Astrocyte (in vitro differentiated cells and primary cell): Measurements from ENCODE around the gene CNN2. TPM values are rescaled to one million over a fixed set of nuclear protein-coding genes. Genes with fewer than 3 reads are reported as not detected.
A peak's percentile ranks its signal among the peaks of the same experiment; 100 is the strongest.

Experiments
- DNase-seq: peaks from one replicate; pipeline ENCODE4 v3.0.0-alpha.2; 2010; ENCODE audit warnings: low read depth
- FAIRE-seq: peaks from 2 replicates; lab custom pipeline; 2011; peaks lifted over from hg19 to GRCh38; lab: Jason Lieb, UNC
- H2AFZ ChIP-seq: 2 replicates; pipeline ENCODE4 v1.6.0; 2012; ENCODE audit warnings: low read depth, low read length, inconsistent platforms
- H3K27ac ChIP-seq: 2 replicates; pipeline ENCODE4 v1.5.1; 2011; ENCODE audit warnings: low read depth, low read length, inconsistent platforms
- H3K27me3 ChIP-seq: 2 replicates; pipeline ENCODE4 v1.6.0; 2011; ENCODE audit warnings: low read length, inconsistent platforms; ENCODE audit not compliant: insufficient read depth
- H3K36me3 ChIP-seq: 2 replicates; pipeline ENCODE4 v1.5.1; 2011; ENCODE audit warnings: low read length, inconsistent platforms; ENCODE audit not compliant: insufficient read depth
- H3K4me1 ChIP-seq: 2 replicates; pipeline ENCODE4 v1.5.1; 2011; ENCODE audit warnings: low read length, inconsistent platforms; ENCODE audit not compliant: insufficient read depth
- H3K4me2 ChIP-seq: 2 replicates; pipeline ENCODE4 v1.6.0; 2012; ENCODE audit warnings: low read length, inconsistent platforms
- H3K4me3 ChIP-seq: 2 replicates; pipeline ENCODE4 v1.5.1; 2011; ENCODE audit warnings: low read depth, mild to moderate bottlenecking, low read length, inconsistent platforms; ENCODE audit not compliant: insufficient read depth
- H3K79me2 ChIP-seq: 2 replicates; pipeline ENCODE4 v1.6.0; 2012; ENCODE audit warnings: mild to moderate bottlenecking, low read length, inconsistent platforms; ENCODE audit not compliant: insufficient read depth
- H3K9ac ChIP-seq: 2 replicates; pipeline ENCODE4 v1.6.0; 2012; ENCODE audit warnings: mild to moderate bottlenecking, low read length, inconsistent platforms
- H3K9me3 ChIP-seq: 2 replicates; pipeline ENCODE4 v1.5.1; 2012; ENCODE audit warnings: low read depth, mild to moderate bottlenecking, low read length, inconsistent platforms; ENCODE audit not compliant: insufficient read depth
- H4K20me1 ChIP-seq: 2 replicates; pipeline ENCODE4 v1.6.0; 2012; ENCODE audit warnings: low read length, inconsistent platforms; ENCODE audit not compliant: insufficient read depth
- H3K27ac Mint-ChIP-seq: one replicate; pipeline ENCODE4 v1.8.0; 2021; ENCODE audit warnings: mild to moderate bottlenecking, mixed read lengths; ENCODE audit not compliant: unreplicated experiment
- H3K27me3 Mint-ChIP-seq: one replicate; pipeline ENCODE4 v1.8.0; 2021; ENCODE audit warnings: low read depth, mixed read lengths; ENCODE audit not compliant: unreplicated experiment
- H3K36me3 Mint-ChIP-seq: one replicate; pipeline ENCODE4 v1.8.0; 2021; ENCODE audit warnings: low read depth, mixed read lengths; ENCODE audit not compliant: unreplicated experiment
- H3K4me1 Mint-ChIP-seq: one replicate; pipeline ENCODE4 v1.8.0; 2021; ENCODE audit warnings: low read depth, mixed read lengths; ENCODE audit not compliant: unreplicated experiment
- H3K4me3 Mint-ChIP-seq: one replicate; pipeline ENCODE4 v1.8.0; 2021; ENCODE audit warnings: mild to moderate bottlenecking, moderate library complexity, mixed read lengths; ENCODE audit not compliant: unreplicated experiment
- H3K9me3 Mint-ChIP-seq: one replicate; pipeline ENCODE4 v1.8.0; 2021; ENCODE audit warnings: mild to moderate bottlenecking, mixed read lengths; ENCODE audit not compliant: unreplicated experiment
- EZH2 ChIP-seq: IDR thresholded peaks from 2 replicates; pipeline ENCODE4 v1.6.1; 2012; ENCODE audit warnings: mild to moderate bottlenecking, low read length, inconsistent platforms; ENCODE audit not compliant: insufficient read depth
- total RNA-seq: library from RNA; stranded (reverse); gene quantifications from 2 replicates; pipeline ENCODE4 v1.2.1, GENCODE V29; 2021
- TF ChIP-seq, protein P1 (sequence below): IDR thresholded peaks from 2 replicates; pipeline ENCODE4 v1.5.1; 2011; ENCODE audit warnings: low read depth, mild to moderate bottlenecking, inconsistent platforms, low read length, moderate library complexity; ENCODE audit not compliant: insufficient read depth

Gene CNN2
- total RNA-seq, 1 donor from 2014 or later: 819 TPM

DNA sequence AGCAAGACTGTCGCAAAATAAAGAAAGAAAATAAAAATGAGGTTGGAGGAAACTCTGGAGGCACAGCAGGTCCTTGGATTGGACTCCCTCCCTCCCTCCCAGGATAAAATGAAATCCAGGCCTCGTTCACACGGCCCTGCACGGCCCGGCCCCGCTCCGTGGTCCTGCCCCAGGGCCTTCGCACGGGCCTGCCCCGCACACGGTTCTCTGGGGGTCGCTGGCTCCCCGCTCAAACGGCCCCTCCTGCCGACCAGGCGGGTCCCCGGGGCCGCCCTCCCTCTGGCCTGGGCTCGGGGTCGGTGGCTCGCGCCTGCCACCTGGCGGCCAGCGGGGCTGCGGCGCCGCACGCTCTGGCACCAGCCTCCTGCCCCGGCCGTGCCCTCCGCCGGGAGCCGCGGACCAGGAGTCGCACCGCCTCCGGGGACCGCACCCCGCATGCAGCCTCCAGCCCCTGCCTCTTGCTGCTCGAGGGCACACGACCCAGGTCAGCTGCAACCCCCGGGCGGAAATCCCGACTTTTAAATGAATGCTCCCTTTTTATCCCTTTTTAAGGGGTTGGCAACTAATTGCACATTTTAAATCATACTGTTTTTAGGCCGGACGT is 43.7 kb upstream of the CNN2 start:
- Histone ChIP-seq H3K4me1 (peaks cover 18% of the 10 kb centered on the region), H3K9me3 (no peaks in the 10 kb centered on the region), H3K27ac (no peak overlapping the region), H2AFZ (peak overlapping the region; percentile 66), H3K79me2 (peaks cover 15% of the 10 kb centered on the region), H4K20me1 (peaks cover 11% of the 10 kb centered on the region), H3K9ac (no peak overlapping the region), H3K4me2 (peak overlapping the region; percentile 83), H3K36me3 (no peaks in the 10 kb centered on the region), H3K4me3 (peak overlapping the region; percentile 37), H3K27me3 (no peaks in the 10 kb centered on the region)
- no peak for DNase-seq
- FAIRE-seq: no peak
- Mint-ChIP-seq H3K27me3 (no peaks in the 10 kb centered on the region), H3K4me1 (peaks cover 6% of the 10 kb centered on the region), H3K4me3 (peak overlapping the region; percentile 62), H3K27ac (no peak overlapping the region), H3K9me3 (no peaks in the 10 kb centered on the region), H3K36me3 (no peaks in the 10 kb centered on the region)
- TF ChIP-seq, protein P1, sequence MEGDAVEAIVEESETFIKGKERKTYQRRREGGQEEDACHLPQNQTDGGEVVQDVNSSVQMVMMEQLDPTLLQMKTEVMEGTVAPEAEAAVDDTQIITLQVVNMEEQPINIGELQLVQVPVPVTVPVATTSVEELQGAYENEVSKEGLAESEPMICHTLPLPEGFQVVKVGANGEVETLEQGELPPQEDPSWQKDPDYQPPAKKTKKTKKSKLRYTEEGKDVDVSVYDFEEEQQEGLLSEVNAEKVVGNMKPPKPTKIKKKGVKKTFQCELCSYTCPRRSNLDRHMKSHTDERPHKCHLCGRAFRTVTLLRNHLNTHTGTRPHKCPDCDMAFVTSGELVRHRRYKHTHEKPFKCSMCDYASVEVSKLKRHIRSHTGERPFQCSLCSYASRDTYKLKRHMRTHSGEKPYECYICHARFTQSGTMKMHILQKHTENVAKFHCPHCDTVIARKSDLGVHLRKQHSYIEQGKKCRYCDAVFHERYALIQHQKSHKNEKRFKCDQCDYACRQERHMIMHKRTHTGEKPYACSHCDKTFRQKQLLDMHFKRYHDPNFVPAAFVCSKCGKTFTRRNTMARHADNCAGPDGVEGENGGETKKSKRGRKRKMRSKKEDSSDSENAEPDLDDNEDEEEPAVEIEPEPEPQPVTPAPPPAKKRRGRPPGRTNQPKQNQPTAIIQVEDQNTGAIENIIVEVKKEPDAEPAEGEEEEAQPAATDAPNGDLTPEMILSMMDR: peak; percentile 38
- TF ChIP-seq EZH2: no peak

DNA sequence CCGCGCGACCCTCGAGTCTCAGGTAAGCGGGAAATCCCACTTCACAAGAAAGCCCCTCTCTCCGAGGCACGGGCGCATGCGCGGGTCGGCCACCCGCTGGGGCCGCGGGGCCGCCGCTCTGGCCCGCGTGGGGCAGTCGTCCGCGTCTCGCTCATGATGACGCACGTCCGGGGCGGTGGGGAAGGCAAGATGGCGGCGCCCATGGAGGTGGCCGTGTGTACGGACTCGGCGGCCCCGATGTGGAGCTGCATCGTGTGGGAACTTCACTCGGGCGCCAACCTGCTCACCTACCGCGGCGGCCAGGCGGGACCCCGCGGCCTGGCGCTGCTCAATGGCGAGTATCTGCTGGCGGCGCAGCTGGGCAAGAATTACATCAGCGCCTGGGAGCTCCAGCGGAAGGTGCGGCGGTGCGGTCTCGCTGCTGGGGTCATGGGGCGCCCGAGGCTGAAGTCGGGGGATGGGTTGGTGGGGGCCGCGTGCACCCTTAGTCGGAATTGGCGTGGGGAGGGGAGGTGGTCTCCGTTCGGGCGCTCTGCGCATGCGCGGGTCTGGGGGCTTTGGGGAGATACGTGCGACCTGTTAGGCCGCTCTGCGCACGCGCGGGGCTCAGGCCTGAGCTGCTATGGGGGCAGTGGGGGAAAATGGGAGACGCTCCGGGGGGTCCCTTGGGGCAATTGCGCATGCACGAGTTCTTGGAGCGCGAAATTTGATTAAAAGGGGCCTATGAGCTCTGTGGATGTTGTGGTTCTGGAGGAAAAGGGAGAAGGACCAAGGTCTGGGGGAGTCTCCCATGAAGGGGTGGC is 42.0 kb upstream of the CNN2 start, which contains the start of gene WDR18:
TSS of gene WDR18 (plus strand) at position 181 of the 803 bp plus-strand sequence. CDS start at position 190, 9 bp downstream.
- H3K4me1 Mint-ChIP-seq: peaks cover 6% of the 10 kb centered on the region
- no peaks in the 10 kb centered on the region for H3K9me3 Mint-ChIP-seq
- H3K36me3 Mint-ChIP-seq: no peaks in the 10 kb centered on the region
- peak within 1 kb of the TSS; percentile 95 for H3K9ac ChIP-seq
- H3K9me3 ChIP-seq: no peaks in the 10 kb centered on the region
- H3K79me2 ChIP-seq: peaks cover 15% of the 10 kb centered on the region
- peak within 1 kb of the TSS; percentile 92 for H3K4me3 ChIP-seq
- peak within 1 kb of the TSS; percentile 92 for H3K4me2 ChIP-seq
- H3K27me3 ChIP-seq: no peaks in the 10 kb centered on the region
- no peak for FAIRE-seq
- H3K36me3 ChIP-seq: no peaks in the 10 kb centered on the region
- H3K27ac Mint-ChIP-seq: peak within 1 kb of the TSS; percentile 94
- peaks cover 23% of the 10 kb centered on the region for H3K4me1 ChIP-seq
- H3K4me3 Mint-ChIP-seq: peak within 1 kb of the TSS; percentile 91
- TF ChIP-seq, protein P1: no peak
- TF ChIP-seq EZH2: no peak
- H3K27me3 Mint-ChIP-seq: no peaks in the 10 kb centered on the region
- peak within 1 kb of the TSS; percentile 91 for H3K27ac ChIP-seq
- DNase-seq: peak; percentile 65
- H2AFZ ChIP-seq: peak within 1 kb of the TSS; percentile 93
- H4K20me1 ChIP-seq: peaks cover 17% of the 10 kb centered on the region
